AG04449 (cell line): ENCODE results near the gene TOMT.
"Not testable (repeated sequence)": the region's sequence is repeated elsewhere in the genome, so short reads cannot be mapped to it uniquely, and the experiment has no call there.

Experiments used
- CTCF ChIA-PET: fragments of 350-600 bp; formaldehyde crosslinking; extraction: SDS; loops from one replicate; lab custom pipeline; 2021; ENCODE audit warnings: antibody characterized with exemption; lab: Yijun Ruan, JAX
- POLR2A ChIA-PET: fragments of 400-600, 350-600 bp; formaldehyde crosslinking; extraction: SDS; loops from one replicate; lab custom pipeline; 2020; ENCODE audit warnings: antibody characterized with exemption, inconsistent platforms; lab: Yijun Ruan, JAX
- DNase-seq: peaks from one replicate; pipeline ENCODE4 v3.0.0-alpha.2; 2010; ENCODE audit warnings: low read depth, low spot score
- H3K4me3 ChIP-seq: 2 replicates; pipeline ENCODE4 v1.5.1; 2011; ENCODE audit warnings: low read depth, mild to moderate bottlenecking, control low read depth, low read length
- TF ChIP-seq, protein P1 (sequence below): IDR thresholded peaks from one replicate; pipeline ENCODE4 v1.5.1; 2011; ENCODE audit warnings: mild to moderate bottlenecking, moderate library complexity, low read length, control low read depth, inconsistent platforms; ENCODE audit not compliant: insufficient read depth; ENCODE audit errors: missing control alignments

TOMT gene

GRCh38 chr11:72136684-72137262, 31.0 kb downstream of the TOMT start:
- no peak overlapping the region for H3K4me3 ChIP-seq
- no peak for DNase-seq
- ChIA-PET CTCF (no interaction called here), POLR2A (interaction anchor here (0.6 kb wide), 2 partner anchors 172 to 226 kb away, joined by 3 read pairs; no protein-coding TSS in a partner anchor)
- TF ChIP-seq, protein P1, sequence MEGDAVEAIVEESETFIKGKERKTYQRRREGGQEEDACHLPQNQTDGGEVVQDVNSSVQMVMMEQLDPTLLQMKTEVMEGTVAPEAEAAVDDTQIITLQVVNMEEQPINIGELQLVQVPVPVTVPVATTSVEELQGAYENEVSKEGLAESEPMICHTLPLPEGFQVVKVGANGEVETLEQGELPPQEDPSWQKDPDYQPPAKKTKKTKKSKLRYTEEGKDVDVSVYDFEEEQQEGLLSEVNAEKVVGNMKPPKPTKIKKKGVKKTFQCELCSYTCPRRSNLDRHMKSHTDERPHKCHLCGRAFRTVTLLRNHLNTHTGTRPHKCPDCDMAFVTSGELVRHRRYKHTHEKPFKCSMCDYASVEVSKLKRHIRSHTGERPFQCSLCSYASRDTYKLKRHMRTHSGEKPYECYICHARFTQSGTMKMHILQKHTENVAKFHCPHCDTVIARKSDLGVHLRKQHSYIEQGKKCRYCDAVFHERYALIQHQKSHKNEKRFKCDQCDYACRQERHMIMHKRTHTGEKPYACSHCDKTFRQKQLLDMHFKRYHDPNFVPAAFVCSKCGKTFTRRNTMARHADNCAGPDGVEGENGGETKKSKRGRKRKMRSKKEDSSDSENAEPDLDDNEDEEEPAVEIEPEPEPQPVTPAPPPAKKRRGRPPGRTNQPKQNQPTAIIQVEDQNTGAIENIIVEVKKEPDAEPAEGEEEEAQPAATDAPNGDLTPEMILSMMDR = no peak

DNA sequence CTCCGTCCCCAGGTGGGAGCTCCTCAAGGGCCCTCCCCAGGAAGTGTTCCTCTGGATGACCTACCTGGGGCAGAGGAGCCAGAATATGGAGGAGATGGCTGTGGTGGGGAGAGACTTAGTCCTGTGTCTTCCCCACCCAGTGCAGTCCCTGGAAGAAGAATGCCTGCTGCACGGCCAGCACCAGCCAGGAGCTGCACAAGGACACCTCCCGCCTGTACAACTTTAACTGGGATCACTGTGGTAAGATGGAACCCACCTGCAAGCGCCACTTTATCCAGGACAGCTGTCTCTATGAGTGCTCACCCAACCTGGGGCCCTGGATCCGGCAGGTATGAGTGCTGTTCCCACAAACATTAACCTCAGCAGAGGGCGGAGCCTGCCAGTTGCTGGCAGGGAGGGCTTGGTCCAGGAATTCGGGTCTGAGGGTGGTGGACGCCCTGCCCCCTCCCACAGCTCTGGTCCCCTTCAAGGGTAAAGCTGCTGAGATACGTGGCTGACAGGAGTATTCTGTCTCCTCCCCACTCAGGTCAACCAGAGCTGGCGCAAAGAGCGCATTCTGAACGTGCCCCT, 33.2 kb downstream of the TOMT start:
- no peak overlapping the region for H3K4me3 ChIP-seq
- ChIA-PET CTCF (interaction anchor here (1.2 to 1.5 kb wide), 2 partner anchors 26 to 66 kb away, joined by 3 to 5 read pairs; partner anchors contain the start of gene ANAPC15), POLR2A (no interaction called here)
- no peak for DNase-seq
- TF ChIP-seq, protein P1 = no peak

GRCh38 chr11:72139500-72139899, 33.8 kb downstream of the TOMT start:
- no peak overlapping the region for H3K4me3 ChIP-seq
- no peak for DNase-seq
- TF ChIP-seq, protein P1 = no peak
- POLR2A ChIA-PET = no interaction called here
- CTCF ChIA-PET = interaction anchor here (1.2 to 1.5 kb wide), 2 partner anchors 27 to 67 kb away, joined by 3 to 5 read pairs; partner anchors contain the start of gene ANAPC15

GRCh38 chr11:72140661-72141060, 34.9 kb downstream of the TOMT start:
- CTCF ChIA-PET = interaction anchor here (0.7 to 2.5 kb wide), 4 partner anchors 50 to 133 kb away, joined by 3 to 10 read pairs (median 6); no protein-coding TSS in a partner anchor

DNA sequence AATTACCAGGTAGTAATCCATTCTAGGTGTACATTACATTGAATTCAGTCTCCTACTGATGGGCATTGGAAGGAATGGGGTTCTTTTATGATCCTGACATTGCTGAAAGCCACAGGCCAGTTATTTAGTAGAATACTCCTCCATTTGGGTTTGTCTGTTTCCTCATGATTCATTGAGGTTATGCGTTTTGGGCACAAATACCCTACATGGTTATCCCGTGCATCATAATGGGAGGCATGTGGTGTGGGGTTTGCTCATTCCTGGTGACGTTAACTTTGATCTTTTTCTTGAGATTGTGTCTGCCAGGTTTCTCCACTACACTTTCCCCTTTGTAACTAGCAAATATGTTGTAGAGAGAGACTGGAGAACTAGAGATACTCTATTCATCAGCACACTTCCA, 35.3 kb downstream of the TOMT start:
- H3K4me3 ChIP-seq = no peak overlapping the region
- POLR2A ChIA-PET = interaction anchor here (0.7 kb wide), 1 partner anchor 28 kb away, joined by 3 read pairs; the partner anchor contains the start of gene ANAPC15
- CTCF ChIA-PET = interaction anchor here (0.7 to 2.5 kb wide), 6 partner anchors 22 to 133 kb away, joined by 3 to 10 read pairs (median 3); no protein-coding TSS in a partner anchor
- peak; percentile 82 for DNase-seq
- TF ChIP-seq, protein P1 = no peak

More at GRCh38 chr11:72140661-72141060, 34.9 kb downstream of the TOMT start:
- DNase-seq = no peak
- TF ChIP-seq, protein P1 = no peak
- no peak overlapping the region for H3K4me3 ChIP-seq
- POLR2A ChIA-PET = interaction anchor here (0.7 kb wide), 1 partner anchor 27 kb away, joined by 3 read pairs; the partner anchor contains the start of gene ANAPC15

- CTCF ChIA-PET = interaction anchor here (0.9 to 2.8 kb wide), 5 partner anchors 12 to 117 kb away, joined by 3 to 15 read pairs (median 8); no protein-coding TSS in a partner anchor
- POLR2A ChIA-PET, H3K4me3 ChIP-seq: not testable (repeated sequence)
- peak; percentile 41 for DNase-seq
Observed at GRCh38 chr11:72142086-72142485, 36.4 kb downstream of the TOMT start.

- not testable (repeated sequence) for DNase-seq, H3K4me3 ChIP-seq
- POLR2A ChIA-PET = interaction anchor here (1.2 kb wide), 1 partner anchor 30 kb away, joined by 3 read pairs; the partner anchor contains the start of gene ANAPC15
- CTCF ChIA-PET = interaction anchor here (1.4 to 3.3 kb wide), 9 partner anchors 11 to 117 kb away, joined by 5 to 46 read pairs (median 18); no protein-coding TSS in a partner anchor
Observed at GRCh38 chr11:72142543-72142942, 36.8 kb downstream of the TOMT start.
